Measurements from ENCODE around the gene SEMA3B. TPM values are rescaled to one million over a fixed set of nuclear protein-coding genes. Genes with fewer than 3 reads are reported as not detected.

Gene SEMA3B
- total and polyA plus RNA-seq, 9 of the 15 experiments (the other 6 are each of a cell fraction or from before 2014, with no cell fraction given): 0.03 to 1.8 (median 0.55) TPM; not detected in 1

DNA sequence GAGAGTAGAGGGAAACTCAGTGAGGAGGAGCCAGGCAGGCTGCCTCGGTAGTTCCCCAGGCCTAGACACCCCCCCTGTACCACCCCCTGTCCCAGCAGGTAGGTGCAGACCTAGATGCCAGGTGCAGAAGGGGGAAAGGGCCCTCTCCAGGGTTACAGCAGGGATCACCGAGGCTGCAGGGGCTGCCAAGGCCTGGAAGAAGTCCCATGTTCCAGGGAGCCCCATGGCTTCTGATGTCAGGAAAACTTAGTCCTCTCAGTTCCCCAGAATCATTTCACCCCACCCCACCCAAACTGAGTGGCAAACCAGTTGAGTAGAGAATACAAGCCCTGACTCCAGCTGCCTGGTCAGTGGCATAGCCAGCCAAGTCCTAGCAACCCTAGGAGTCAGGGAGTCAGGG lies 7.4 kb upstream of the SEMA3B start:
- Histone ChIP-seq H3K9me1 (ENCODE audit: control insufficient read depth, insufficient read depth, low read length) (no peaks in the 10 kb centered on the region), H4K20me1 (replicated peaks; ENCODE audit: control insufficient read depth, insufficient read depth, low read length) (no peaks in the 10 kb centered on the region), H3K4me3 (no peak overlapping the region), H3K4me2 (ENCODE audit: insufficient read depth, low read length) (no peak overlapping the region), H3K4me1 (replicated peaks in 1 of 2; ENCODE audit: control insufficient read depth in 2 of 2, insufficient read depth in 2 of 2, low read length in 2 of 2) (peaks cover 6 to 39% of the 10 kb centered on the region in 2 experiments; a peak in 4 of 5 replicates), H3K27ac (ENCODE audit: extremely low read depth, low read depth, low read length) (no peak overlapping the region), H3K36me3 (ENCODE audit: control insufficient read depth, insufficient read depth, low read length) (peaks cover 17% of the 10 kb centered on the region; the same call in 2 of the 3 replicates), H3K27me3 (ENCODE audit: control insufficient read depth in 2 of 2, insufficient read depth in 2 of 2, low read length in 2 of 2) (no peaks in the 10 kb centered on the region), H3K9ac (ENCODE audit: insufficient read depth in 1 of 2, low read depth in 2 of 2, low read length in 2 of 2) (no peak overlapping the region), H2AFZ (ENCODE audit: low read depth, low read length) (no peak overlapping the region), H3K9me3 (replicated peaks; ENCODE audit: control insufficient read depth, insufficient read depth, low read depth, low read length) (peaks cover 4% of the 10 kb centered on the region; the same call in 1 of the 2 replicates), H3K79me2 (ENCODE audit: control insufficient read depth, insufficient read depth, low read length) (peaks cover 3% of the 10 kb centered on the region; the same call in 1 of the 3 replicates)
- DNase-seq (ENCODE audit: extremely low read depth in 1 of 4, low spot score in 3 of 4) (no peak), FAIRE-seq (no peak), ATAC-seq (no peak)
- POLR2A ChIA-PET: interaction anchor here (0.6 to 1.4 kb wide), 7 partner anchors 14 to 538 kb away, joined by 3 to 5 read pairs (median 4); partner anchors contain the start of gene GMPPB
- no TSS peak for BruUV-seq (replicated peaks)
- CTCF ChIA-PET (ENCODE audit: low intra/inter-chr PET ratio): interaction anchor here (1.4 kb wide), 1 partner anchor 11 kb away, joined by 7 read pairs; no protein-coding TSS in a partner anchor
- WGBS (ENCODE audit: insufficient coverage, low coverage, missing lambda C conversion rate): no CpG with 5 or more reads among the region's 2 CpGs
- in situ Hi-C loops (cut with MboI) (no loop called here), intact Hi-C loops (cut with micrococcal nuclease) (no loop called here)
- no peak for TF ChIP-seq RBM34 (IDR thresholded peaks at IDR 0.05; ENCODE audit: borderline replicate concordance, insufficient read depth, low read length)
- no peak for TF ChIP-seq XRCC4 (IDR thresholded peaks at IDR 0.05; ENCODE audit: extremely low read depth, insufficient read depth, insufficient read length)
- no peak for TF ChIP-seq TAF7 (tag; IDR thresholded peaks at IDR 0.05)
- TF ChIP-seq ZNF57 (CRISPR knock-in tag; IDR thresholded peaks at IDR 0.05): no peak
- TF ChIP-seq NFIX (CRISPR knock-in tag; IDR thresholded peaks at IDR 0.05; ENCODE audit: low read depth): no peak
- TF ChIP-seq, protein P1, sequence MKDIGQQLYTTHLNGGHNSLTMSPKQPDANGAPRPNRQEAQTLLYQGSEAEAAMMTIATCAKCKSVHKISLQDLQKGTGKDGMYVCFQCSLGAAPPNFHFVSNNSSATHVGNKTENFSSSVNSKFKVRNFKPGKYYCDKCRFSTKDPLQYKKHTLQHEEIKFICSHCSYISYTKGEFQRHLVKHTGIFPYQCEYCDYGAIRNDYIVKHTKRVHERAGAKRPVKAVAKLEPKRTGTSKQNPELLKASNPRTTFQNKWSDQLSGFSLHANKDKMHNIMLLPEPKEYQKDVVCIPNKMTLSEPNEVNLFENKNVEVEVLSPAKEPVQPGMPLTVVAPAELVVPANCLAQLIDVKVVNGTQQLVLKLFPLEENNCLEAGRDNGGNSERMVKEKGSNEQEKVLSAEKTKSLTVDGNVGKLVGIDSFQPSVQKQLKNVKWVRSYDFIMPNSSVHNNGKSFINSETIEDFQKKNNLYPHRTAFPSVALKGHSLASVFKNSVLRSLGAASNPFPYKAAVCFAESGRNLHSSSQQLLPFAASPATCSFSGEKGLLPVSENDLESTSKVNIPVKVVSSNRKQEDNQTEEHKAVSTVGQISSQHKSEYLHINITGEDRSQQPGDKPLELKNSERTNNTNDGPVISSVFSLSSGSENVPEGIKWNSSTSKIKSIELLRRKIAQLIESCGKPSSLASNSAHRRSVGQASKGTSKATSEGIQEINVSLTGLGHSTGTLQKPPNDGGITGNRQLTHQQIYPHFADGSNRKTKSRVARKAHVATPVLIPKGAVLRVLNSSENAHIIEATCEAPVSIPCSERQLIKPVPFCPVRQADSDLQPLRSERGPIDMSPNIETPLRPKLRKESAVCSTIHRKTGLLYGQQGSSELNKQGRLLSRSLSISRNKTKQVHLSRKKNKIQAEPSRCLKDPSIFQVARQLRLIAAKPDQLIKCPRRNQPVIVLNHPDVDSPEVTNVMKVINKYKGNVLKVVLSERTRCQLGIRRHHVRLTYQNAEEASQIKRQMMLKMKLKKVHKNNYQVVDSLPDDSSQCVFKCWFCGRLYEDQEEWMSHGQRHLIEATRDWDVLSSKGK (CRISPR knock-in tag; IDR thresholded peaks at IDR 0.05): no peak
- TF ChIP-seq POLR2AphosphoS2 (IDR thresholded peaks at IDR 0.05; ENCODE audit: low read length): no peak
- TF ChIP-seq ZNF253 (CRISPR knock-in tag; conservative IDR thresholded peaks at IDR 0.05): no peak
- no peak for TF ChIP-seq NEUROD1 (IDR thresholded peaks at IDR 0.05; ENCODE audit: borderline replicate concordance, low read depth, low read length, partially characterized antibody)
- TF ChIP-seq, protein P2, sequence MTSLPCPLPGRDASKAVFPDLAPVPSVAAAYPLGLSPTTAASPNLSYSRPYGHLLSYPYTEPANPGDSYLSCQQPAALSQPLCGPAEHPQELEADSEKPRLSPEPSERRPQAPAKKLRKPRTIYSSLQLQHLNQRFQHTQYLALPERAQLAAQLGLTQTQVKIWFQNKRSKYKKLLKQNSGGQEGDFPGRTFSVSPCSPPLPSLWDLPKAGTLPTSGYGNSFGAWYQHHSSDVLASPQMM (CRISPR knock-in tag; IDR thresholded peaks at IDR 0.05): no peak
- no peak for TF ChIP-seq SREBF2 (CRISPR knock-in tag; IDR thresholded peaks at IDR 0.05)
- TF ChIP-seq HNRNPL (IDR thresholded peaks at IDR 0.05; ENCODE audit: low read depth, low read length): no peak
- TF ChIP-seq KAT2B (IDR thresholded peaks at IDR 0.05; ENCODE audit: low read depth, low read length): no peak
- no peak for TF ChIP-seq MTA2 (IDR thresholded peaks at IDR 0.05; ENCODE audit: low read depth)
- TF ChIP-seq ETV5 (CRISPR knock-in tag; IDR thresholded peaks at IDR 0.05; ENCODE audit: low read depth): no peak
- TF ChIP-seq, protein P3, sequence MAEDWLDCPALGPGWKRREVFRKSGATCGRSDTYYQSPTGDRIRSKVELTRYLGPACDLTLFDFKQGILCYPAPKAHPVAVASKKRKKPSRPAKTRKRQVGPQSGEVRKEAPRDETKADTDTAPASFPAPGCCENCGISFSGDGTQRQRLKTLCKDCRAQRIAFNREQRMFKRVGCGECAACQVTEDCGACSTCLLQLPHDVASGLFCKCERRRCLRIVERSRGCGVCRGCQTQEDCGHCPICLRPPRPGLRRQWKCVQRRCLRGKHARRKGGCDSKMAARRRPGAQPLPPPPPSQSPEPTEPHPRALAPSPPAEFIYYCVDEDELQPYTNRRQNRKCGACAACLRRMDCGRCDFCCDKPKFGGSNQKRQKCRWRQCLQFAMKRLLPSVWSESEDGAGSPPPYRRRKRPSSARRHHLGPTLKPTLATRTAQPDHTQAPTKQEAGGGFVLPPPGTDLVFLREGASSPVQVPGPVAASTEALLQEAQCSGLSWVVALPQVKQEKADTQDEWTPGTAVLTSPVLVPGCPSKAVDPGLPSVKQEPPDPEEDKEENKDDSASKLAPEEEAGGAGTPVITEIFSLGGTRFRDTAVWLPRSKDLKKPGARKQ (CRISPR knock-in tag; IDR thresholded peaks at IDR 0.05): no peak
